Activated naive CD8-positive, alpha-beta T cell treated with anti-CD3 and anti-CD28 coated beads, Interleukin-2, amount 50 U/mL, for 16 hours (primary cell): ENCODE measurements around the gene NOL12.

Experiments
- DNase-seq: peaks from one replicate; pipeline ENCODE4 v3.0.0-alpha.2; 2020; ENCODE audit warnings: low read depth, low spot score

NOL12 gene

DNA sequence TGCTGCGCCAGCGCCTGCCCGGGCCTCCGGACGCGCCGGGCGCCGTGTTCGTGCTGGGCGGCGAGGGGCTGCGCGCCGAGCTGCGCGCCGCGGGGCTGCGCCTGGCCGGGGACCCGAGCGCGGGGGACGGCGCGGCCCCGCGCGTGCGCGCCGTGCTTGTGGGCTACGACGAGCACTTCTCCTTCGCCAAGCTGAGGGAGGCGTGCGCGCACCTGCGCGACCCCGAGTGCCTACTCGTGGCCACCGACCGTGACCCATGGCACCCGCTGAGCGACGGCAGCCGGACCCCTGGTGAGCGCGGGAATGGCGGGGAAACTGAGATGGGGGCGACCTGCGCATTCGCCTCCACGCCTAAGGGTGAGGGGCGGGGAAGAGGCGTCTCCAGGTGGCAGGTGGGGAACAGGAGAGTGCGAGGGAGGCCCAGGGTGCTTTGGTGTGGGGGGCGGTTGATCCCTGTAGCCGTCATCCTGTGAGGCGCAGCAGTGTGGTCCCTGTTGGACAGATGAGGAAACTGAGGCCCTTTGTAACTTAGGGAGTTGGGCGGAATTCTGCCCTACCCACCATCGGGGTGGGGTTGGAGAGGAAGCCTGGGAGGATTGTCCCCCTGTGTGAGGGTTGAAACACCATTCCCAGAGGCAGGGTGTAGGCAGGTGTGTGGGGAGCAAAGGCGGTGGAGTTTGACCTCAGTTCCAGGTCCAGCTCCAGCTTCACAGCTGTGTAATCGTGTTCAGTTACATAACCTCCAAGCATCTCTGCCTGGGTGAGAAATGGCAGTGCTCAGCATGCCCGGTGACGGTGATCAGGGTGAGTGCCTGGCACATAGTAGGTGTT, 26.9 kb upstream of the NOL12 start:
- no peak for DNase-seq

GRCh38 chr22:37659897-37660708, 26.0 kb upstream of the NOL12 start:
- no peak for DNase-seq

DNA sequence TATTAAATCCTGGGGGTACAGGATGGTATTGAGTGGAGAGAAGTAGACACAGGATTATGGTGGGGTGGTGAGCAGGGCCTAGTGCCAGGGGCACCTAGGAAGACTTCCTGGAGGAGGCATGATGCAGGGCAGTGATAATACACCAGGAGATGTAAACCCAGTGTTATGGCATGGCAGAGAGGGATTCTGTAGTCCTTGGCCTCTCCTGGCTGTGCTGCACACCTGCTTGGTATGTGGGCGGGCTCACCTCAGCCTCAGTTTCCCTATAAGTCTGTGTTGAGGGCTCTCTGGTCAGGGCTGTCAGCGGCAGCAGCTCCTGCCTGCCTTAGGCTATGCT, 25.5 kb upstream of the NOL12 start:
- no peak for DNase-seq

- no peak for DNase-seq
Observed at GRCh38 chr22:37661160-37661924, 24.8 kb upstream of the NOL12 start.

DNA sequence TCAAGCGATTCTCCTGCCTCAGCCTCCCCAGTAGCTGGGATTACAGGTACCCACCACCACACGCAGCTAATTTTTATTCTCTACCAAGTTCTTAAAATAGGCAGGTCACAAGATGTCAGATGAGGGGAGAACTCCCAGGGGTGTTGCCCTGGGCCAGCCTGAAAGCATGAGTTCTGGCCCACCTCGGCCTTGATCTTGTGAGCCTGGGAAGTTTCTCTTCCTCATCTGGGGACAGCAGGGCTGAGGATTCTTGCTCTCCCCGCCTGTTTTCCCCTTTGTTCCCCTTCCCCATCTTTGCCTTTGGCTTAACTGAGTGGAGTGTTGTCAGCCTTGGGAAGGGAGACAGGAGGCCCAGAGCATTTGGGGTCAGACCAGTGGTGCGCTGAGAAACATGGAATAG, 24.1 kb upstream of the NOL12 start:
- no peak for DNase-seq

DNA sequence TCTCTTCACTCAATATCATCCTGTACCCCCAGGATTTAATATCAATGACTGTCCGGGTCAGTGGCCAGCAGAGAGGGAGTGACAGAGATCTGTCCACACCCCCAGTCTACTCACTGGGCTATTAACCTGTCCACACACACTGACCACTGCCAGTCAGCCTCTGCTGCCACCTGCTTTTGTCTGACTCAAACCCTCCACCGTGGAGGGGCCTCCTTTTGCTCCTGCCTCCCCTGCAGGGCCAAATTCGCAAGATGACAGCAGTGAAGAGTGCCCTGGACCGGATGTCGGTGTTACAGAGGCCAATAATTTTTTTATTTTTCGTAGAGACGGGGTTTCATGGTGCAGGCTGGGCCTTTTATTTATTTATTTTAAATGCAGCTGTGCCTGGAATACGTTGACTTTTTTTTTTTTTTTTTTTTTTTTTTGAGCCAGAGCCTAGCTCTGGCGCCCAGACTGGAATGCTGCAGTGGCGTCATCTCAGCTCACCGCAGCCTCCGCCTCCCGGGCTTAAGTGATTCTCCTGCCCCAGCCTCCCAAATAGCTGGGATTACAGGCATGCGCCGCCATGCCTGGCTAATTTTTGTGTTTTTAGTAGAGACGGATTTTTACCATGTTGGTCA, 22.5 kb upstream of the NOL12 start:
- DNase-seq = no peak

- DNase-seq = no peak
Observed at GRCh38 chr22:37664249-37665101, 21.7 kb upstream of the NOL12 start.

GRCh38 chr22:37665487-37665886, 20.7 kb upstream of the NOL12 start:
- no peak for DNase-seq

DNA sequence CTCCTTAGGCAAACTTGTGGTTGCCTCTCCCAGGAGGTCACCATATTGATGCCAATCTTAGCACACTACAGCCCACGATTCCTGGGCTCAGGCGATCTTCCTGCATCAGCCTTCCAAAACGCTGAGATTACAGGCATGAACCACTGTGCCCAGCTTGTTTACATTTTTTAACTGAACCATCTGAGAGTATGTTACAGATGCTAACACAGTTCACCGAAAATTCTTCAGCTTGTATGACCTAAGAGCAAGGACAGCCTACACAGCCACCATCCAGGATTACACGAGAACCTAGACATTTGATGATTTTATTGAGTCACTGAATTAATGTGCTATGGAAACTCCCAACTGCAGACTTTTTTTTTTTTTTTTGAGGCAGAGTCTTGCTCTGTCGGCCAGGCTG, 16.6 kb upstream of the NOL12 start:
- no peak for DNase-seq

DNA sequence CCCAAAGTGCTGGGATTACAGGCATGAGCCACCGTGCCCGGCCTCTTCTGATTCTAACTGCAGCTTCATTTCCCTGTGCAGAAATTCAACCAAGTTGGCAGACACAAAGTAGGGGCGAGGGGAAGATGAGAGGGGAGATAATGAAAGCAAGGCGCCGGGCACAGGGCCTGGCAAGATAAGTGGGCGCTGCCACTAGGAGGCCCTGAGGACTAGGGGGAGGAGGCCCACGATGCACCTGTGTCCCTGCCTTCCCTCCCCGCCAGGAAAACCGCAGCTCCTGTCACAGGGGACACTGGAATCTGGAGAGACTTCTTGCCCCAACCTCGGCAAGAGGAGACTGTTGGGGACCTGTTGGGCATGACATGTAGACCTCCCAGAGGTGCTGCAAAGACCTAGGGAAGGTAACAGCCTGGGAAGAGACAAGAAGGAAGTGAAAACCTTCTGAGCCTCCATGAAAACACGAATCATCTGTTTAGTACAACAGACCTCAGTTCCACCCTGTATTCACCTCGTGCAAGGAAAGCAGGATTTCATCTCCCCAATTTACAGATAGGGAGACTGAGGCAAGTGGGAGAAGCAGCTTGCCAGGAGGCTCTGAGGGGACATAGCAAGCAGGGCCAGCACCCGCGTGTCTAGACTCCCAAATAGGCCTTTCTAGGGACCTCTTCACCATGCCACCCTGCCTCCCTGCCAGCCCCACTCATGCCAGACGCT, 13.8 kb upstream of the NOL12 start:
- no peak for DNase-seq

- no peak for DNase-seq
Observed at GRCh38 chr22:37672920-37673455, 13.2 kb upstream of the NOL12 start.

DNA sequence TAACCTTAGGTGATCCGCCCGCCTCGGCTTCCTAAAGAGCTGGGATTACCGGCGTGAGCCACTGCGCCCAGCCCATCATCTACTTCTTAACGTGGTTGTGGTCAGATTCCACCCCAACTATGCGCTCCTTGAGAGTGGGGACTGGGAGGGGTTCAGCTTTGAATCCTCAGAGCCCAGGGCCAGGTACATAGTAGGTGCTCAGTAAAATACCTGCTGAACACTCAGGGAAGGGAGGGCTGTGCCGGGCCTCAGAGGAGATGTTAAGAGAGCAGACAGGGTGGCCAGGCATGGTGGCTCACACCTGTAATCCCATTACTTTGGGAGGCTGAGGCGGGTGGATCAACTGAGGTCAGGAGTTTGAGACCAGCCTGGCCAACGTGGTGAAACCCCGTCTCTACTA, 11.9 kb upstream of the NOL12 start:
- no peak for DNase-seq

GRCh38 chr22:37674951-37675929, 10.9 kb upstream of the NOL12 start, which contains the start of gene LGALS1:
Gene LGALS1 (plus strand): TSS chr22:37675636. CDS start chr22:37675703, 67 bp downstream.
- DNase-seq = no peak

GRCh38 chr22:37675930-37676735, 10.0 kb upstream of the NOL12 start:
- no peak for DNase-seq

GRCh38 chr22:37676736-37677492, 9.2 kb upstream of the NOL12 start:
- DNase-seq = peak; percentile 89

- DNase-seq = no peak
Observed at GRCh38 chr22:37677493-37677974, 8.6 kb upstream of the NOL12 start.

GRCh38 chr22:37678372-37678771, 7.8 kb upstream of the NOL12 start:
- DNase-seq = no peak
